Stimulated activated CD4-positive, alpha-beta T cell treated with anti-CD3 and anti-CD28 coated beads, TNF-alpha, amount 100 ng/mL, for 1 hour (primary cell): ENCODE results near the gene MYL7.
"Not testable (repeated sequence)": the region's sequence is repeated elsewhere in the genome, so short reads cannot be mapped to it uniquely, and the experiment has no call there.

Experiments used
- DNase-seq, 3 donors: peaks; one replicate each; pipeline ENCODE4 v3.0.0-alpha.2; 2020; ENCODE audit warnings: low read depth in 3 of 3, low spot score in 1 of 3

MYL7 gene

GRCh38 chr7:44133295-44133694, 7.8 kb downstream of the MYL7 start:
- DNase-seq = no peak

GRCh38 chr7:44132039-44132438, 9.1 kb downstream of the MYL7 start:
- no peak for DNase-seq

- no peak for DNase-seq
Measured at GRCh38 chr7:44131173-44132029, 9.7 kb downstream of the MYL7 start.

GRCh38 chr7:44128721-44129582, 12.2 kb downstream of the MYL7 start:
- no peak for DNase-seq

- DNase-seq = no peak
Measured at GRCh38 chr7:44127161-44127560, 14.0 kb downstream of the MYL7 start.

- not testable (repeated sequence) for DNase-seq
Measured at GRCh38 chr7:44126574-44126973, 14.6 kb downstream of the MYL7 start.

- DNase-seq = no peak
Measured at GRCh38 chr7:44124822-44125202, 16.3 kb downstream of the MYL7 start.

- peak; percentile 84 to 96 (median 91) for DNase-seq
Measured at GRCh38 chr7:44123190-44124003, 17.7 kb downstream of the MYL7 start, which contains the start of gene POLD2. TSS of gene POLD2 (minus strand) at chr7:44123548. CDS start at chr7:44122053, 1,495 bp downstream.

GRCh38 chr7:44122529-44122928, 18.6 kb downstream of the MYL7 start:
- no peak for DNase-seq

GRCh38 chr7:44121761-44122420, 19.2 kb downstream of the MYL7 start:
- DNase-seq = no peak

- no peak for DNase-seq
Measured at GRCh38 chr7:44120395-44120794, 20.7 kb downstream of the MYL7 start.

- DNase-seq = no peak
Measured at GRCh38 chr7:44119829-44120380, 21.2 kb downstream of the MYL7 start.

GRCh38 chr7:44117801-44118429, 23.2 kb downstream of the MYL7 start:
- no peak for DNase-seq

- DNase-seq = no peak
Measured at GRCh38 chr7:44116789-44117666, 24.1 kb downstream of the MYL7 start.

GRCh38 chr7:44116087-44116788, 24.9 kb downstream of the MYL7 start:
- no peak for DNase-seq

GRCh38 chr7:44114586-44115310, 26.4 kb downstream of the MYL7 start:
- DNase-seq = no peak

- no peak for DNase-seq
Measured at GRCh38 chr7:44113764-44114354, 27.3 kb downstream of the MYL7 start.
